Astrocyte of the spinal cord (primary cell): ENCODE results near the gene SLC9A7.

Experiments used
- DNase-seq: peaks from one replicate; pipeline ENCODE4 v3.0.0; 2011; ENCODE audit warnings: low read depth, low spot score
- H3K4me3 ChIP-seq: 2 replicates; pipeline ENCODE4 v1.5.1; 2011; ENCODE audit warnings: low read depth, mild to moderate bottlenecking, low read length, moderate library complexity
- in situ Hi-C: cut with HindIII; loops from 2 replicates; pipeline ENCODE4 v1.10.0; 2017; ENCODE audit warnings: low sequenced_read_pairs
- TF ChIP-seq, protein P1 (sequence below): IDR thresholded peaks from 2 replicates; pipeline ENCODE4 v1.5.1; 2012; ENCODE audit warnings: low read depth, mild to moderate bottlenecking, low read length, inconsistent platforms

SLC9A7 gene

DNA sequence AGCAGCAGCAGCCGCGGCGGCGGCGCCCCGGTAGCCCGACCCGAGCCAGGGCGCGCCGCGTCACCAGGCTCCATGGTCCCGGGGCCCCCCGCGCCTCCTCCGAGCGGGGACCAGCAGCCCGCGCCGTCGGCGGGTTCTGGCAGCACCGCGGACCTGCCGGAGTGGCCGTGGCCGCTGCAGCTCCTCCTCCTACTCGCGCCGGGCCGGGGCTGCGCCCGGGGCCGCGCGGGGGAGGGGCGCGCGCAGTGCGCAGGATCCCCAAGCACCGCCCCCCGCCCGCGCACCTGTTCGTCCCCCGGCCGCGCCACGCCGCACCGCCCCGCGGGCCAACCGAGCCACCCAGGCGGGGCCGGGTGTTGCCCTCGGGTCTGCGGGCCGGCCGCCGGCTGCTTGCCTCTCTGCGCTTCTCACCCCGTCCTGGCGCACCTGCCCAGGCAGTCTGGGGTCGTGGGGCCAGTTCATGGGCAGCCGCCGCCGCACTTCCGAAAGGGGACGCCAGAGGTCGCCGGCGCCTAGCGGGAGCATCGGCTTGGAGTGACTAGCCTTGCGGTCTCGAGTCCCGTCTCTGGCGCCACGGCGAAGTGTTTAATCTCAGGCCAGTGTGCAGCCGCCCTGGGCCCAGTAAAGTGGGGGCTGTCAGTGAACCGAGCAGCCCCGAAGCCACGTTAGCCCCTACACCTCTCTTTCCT is at the start of gene SLC9A7:
Gene SLC9A7 (minus strand): TSS at position 163 of the 689 bp plus-strand sequence. CDS start 89 bp downstream, at position 74.
- DNase-seq, result peak; percentile 68
- TF ChIP-seq, protein P1, sequence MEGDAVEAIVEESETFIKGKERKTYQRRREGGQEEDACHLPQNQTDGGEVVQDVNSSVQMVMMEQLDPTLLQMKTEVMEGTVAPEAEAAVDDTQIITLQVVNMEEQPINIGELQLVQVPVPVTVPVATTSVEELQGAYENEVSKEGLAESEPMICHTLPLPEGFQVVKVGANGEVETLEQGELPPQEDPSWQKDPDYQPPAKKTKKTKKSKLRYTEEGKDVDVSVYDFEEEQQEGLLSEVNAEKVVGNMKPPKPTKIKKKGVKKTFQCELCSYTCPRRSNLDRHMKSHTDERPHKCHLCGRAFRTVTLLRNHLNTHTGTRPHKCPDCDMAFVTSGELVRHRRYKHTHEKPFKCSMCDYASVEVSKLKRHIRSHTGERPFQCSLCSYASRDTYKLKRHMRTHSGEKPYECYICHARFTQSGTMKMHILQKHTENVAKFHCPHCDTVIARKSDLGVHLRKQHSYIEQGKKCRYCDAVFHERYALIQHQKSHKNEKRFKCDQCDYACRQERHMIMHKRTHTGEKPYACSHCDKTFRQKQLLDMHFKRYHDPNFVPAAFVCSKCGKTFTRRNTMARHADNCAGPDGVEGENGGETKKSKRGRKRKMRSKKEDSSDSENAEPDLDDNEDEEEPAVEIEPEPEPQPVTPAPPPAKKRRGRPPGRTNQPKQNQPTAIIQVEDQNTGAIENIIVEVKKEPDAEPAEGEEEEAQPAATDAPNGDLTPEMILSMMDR, result peak; percentile 78
- peak within 1 kb of the TSS; percentile 54 for H3K4me3 ChIP-seq
- in situ Hi-C loops, result no loop called here

- in situ Hi-C loops, result no loop called here
- DNase-seq, result no peak
- no peak overlapping the region for H3K4me3 ChIP-seq
- TF ChIP-seq, protein P1, result no peak
Measured at GRCh38 chrX:46805270-46805669, 46.4 kb upstream of the SLC9A7 start.

GRCh38 chrX:46803140-46803539 is 44.2 kb upstream of the SLC9A7 start:
- H3K4me3 ChIP-seq, result no peak overlapping the region
- in situ Hi-C loops, result no loop called here
- no peak for DNase-seq
- TF ChIP-seq, protein P1, result peak; percentile 30

GRCh38 chrX:46796574-46797191 is 37.8 kb upstream of the SLC9A7 start:
- TF ChIP-seq, protein P1, result peak; percentile 73
- peak; percentile 72 for DNase-seq
- H3K4me3 ChIP-seq, result no peak overlapping the region
- in situ Hi-C loops, result no loop called here

GRCh38 chrX:46793386-46794143 is 34.6 kb upstream of the SLC9A7 start:
- TF ChIP-seq, protein P1, result no peak
- no peak overlapping the region for H3K4me3 ChIP-seq
- DNase-seq, result no peak
- in situ Hi-C loops, result no loop called here

DNA sequence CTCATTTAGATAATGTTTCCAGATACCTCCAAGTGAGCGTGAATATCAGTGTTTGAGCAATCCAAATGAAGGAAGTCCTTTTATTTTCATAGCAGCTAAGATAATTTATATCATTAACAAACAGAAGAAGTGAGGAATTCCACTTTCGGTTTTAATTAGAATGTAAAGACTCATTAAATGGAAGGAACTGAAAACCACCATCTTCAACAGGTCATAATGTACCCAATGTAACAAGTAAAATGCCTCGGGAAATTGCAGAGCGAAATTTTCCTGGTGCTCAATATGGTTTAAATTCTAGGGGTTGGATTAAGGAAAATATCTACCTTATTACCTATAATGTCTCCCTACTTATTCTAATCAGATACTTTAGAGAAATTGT is 33.9 kb upstream of the SLC9A7 start:
- in situ Hi-C loops, result no loop called here
- TF ChIP-seq, protein P1, result no peak
- DNase-seq, result no peak
- H3K4me3 ChIP-seq, result no peak overlapping the region
